ENCODE data around the gene CLIC6.

- TF ChIP-seq YBX1 (IDR thresholded peaks at IDR 0.05), result no peak
- no peak for TF ChIP-seq RBM34 (IDR thresholded peaks at IDR 0.05; ENCODE audit: borderline replicate concordance, insufficient read depth, low read length)
- TF ChIP-seq BRF2 (IDR thresholded peaks at IDR 0.05; ENCODE audit: borderline replicate concordance, insufficient read depth, insufficient read length), result no peak
- no peak for TF ChIP-seq KAT7 (CRISPR knock-in tag; IDR thresholded peaks at IDR 0.05; ENCODE audit: borderline replicate concordance)
- no peak for TF ChIP-seq USF2 (CRISPR knock-in tag; IDR thresholded peaks at IDR 0.05)
- no peak for TF ChIP-seq PHB2 (IDR thresholded peaks at IDR 0.05; ENCODE audit: low read depth)
- TF ChIP-seq CCAR2 (IDR thresholded peaks at IDR 0.05; ENCODE audit: low read depth, low read length), result no peak
- TF ChIP-seq ZNF780A (CRISPR knock-in tag; IDR thresholded peaks at IDR 0.05), result no peak
- no peak for TF ChIP-seq IRF1 (CRISPR knock-in tag; IDR thresholded peaks at IDR 0.05; ENCODE audit: borderline replicate concordance)
- no peak for TF ChIP-seq FOXA3 (CRISPR knock-in tag; conservative IDR thresholded peaks at IDR 0.05 in 1 of 2, IDR thresholded peaks at IDR 0.05 in 1 of 2)
- no peak for TF ChIP-seq NFYB (IDR thresholded peaks at IDR 0.05; ENCODE audit: extremely low read depth, insufficient read length)
Measured at GRCh38 chr21:34671462-34671861, 2.7 kb downstream of the CLIC6 start.
